ES-I3 (cell line): Measurements from ENCODE around the gene POLR2E.

ENCODE experiments used
- H3K36me3 ChIP-seq: 2 replicates; pipeline ENCODE4 v1.6.1; 2013; ENCODE audit warnings: mild to moderate bottlenecking, low read length, control low read depth, moderate library complexity; ENCODE audit not compliant: insufficient read depth
- H3K4me1 ChIP-seq: 2 replicates; pipeline ENCODE4 v1.6.1; 2013; ENCODE audit warnings: mild to moderate bottlenecking, control low read depth, low read length; ENCODE audit not compliant: insufficient read depth
- H3K9ac ChIP-seq: 2 replicates; pipeline ENCODE4 v1.6.1; 2013; ENCODE audit warnings: low read depth, mild to moderate bottlenecking, low read length, moderate library complexity
- H3K9me3 ChIP-seq: 2 replicates; pipeline ENCODE4 v1.6.1; 2013; ENCODE audit warnings: mild to moderate bottlenecking, low read length, moderate library complexity; ENCODE audit not compliant: control insufficient read depth, insufficient read depth

The POLR2E gene

DNA sequence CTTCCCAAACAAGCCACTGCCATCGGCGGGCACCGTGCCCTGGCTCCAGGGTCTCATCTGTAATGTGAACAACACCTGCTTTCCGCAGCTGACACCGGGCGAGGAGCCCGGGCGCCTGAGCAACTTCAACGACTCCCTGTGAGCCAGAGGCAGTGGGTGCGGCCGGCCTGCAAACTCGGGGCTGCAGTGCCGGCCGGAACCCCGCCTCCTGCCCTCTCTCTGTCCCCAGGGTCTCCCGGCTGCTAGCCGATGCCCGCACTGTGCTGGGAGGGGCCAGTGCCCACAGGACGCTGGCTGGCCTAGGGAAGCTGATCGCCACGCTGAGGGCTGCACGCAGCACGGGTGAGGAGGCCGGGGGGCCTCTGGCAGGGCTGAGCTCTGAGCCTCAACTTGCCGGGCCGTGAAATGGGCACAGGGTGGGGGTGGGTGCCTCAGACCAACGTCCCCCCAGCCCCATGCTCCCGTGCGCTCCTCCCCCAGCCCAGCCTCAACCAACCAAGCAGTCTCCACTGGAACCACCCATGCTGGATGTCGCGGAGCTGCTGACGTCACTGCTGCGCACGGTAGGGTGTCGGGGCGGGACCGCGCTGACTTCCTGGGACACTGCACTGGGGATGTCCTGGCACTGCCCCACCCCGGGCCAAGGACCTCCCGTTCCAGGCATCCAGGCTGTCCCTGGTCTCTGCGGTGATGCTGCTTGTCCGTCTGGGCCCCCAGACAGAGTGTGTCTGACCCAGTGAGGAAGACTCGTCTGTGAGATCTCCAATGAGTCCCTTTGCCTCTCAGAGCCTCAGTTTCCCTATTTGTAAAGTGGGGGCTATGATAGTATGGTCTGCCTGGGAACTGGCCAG is 53.1 kb downstream of the POLR2E start:
- Histone ChIP-seq H3K9me3 (no peaks in the 10 kb centered on the region), H3K4me1 (no peaks in the 10 kb centered on the region), H3K9ac (no peak overlapping the region), H3K36me3 (no peaks in the 10 kb centered on the region)

DNA sequence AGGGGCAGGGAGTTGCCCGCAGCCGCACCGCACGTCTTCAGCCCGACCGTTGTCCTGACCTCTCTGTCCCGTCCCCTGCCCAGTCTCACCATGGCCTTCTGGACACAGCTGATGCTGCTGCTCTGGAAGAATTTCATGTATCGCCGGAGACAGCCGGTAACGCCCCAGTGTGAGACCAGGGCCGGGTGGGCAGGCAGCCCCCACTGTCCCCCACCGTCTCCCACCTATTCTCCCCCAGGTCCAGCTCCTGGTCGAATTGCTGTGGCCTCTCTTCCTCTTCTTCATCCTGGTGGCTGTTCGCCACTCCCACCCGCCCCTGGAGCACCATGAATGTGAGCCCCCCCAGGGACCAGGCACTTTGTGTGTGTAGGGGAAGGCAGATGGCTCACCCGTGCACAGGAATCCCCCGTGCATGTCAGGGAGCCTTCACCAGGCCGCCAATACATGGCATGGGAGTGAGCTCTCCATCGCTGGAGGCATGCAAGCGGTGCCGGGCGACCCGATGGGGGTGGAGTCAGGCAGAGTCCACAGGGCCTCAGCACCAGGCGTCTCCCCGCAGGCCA is 53.8 kb downstream of the POLR2E start:
- Histone ChIP-seq H3K36me3 (peaks cover under 1% of the 10 kb centered on the region; the same call in 1 of the 2 replicates), H3K9ac (peak overlapping the region; percentile 65; the same call in 1 of the 2 replicates), H3K4me1 (no peaks in the 10 kb centered on the region), H3K9me3 (no peaks in the 10 kb centered on the region)

DNA sequence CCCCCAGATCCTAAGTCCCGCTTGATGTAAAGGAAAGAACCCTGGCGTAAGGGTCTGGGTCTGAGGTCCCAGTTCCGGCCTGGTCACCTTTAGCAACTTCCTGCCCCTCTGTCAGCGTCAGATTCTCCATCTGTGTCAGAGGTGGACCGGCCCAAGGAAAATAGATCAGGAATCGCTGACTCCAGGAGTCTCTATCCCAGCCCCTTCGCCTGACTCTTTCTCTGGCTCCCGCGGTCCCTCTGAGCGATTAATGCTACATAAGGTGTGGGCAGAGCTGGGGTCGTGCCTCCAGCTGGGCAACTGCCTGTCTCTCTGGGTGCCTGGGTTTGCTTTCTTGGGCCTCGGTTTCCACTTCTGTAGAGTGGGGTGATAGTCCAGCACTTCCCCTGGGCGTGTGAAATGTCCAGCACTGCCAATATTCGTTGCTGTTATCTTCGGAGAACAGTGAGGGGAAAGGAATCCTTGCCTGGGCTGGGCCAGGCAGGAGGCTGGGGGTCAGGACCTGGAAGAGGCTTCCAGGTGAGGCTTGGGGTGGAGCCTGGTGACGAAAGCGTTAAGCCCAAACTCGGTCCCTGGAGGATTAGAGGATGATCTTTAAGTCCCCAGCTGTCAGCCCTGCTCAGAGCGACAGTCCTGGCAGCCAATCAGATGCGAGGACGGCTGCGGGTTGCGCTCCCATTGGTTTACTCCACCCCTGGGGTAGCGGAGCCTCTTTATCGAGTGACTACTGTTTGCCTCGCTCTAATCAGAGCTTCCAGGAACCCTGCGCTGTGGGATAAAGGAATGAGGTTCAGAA is 54.5 kb downstream of the POLR2E start:
- Histone ChIP-seq H3K36me3 (peaks cover 5% of the 10 kb centered on the region; the same call in 1 of the 2 replicates), H3K9ac (peak overlapping the region; percentile 65), H3K9me3 (no peaks in the 10 kb centered on the region), H3K4me1 (no peaks in the 10 kb centered on the region)

DNA sequence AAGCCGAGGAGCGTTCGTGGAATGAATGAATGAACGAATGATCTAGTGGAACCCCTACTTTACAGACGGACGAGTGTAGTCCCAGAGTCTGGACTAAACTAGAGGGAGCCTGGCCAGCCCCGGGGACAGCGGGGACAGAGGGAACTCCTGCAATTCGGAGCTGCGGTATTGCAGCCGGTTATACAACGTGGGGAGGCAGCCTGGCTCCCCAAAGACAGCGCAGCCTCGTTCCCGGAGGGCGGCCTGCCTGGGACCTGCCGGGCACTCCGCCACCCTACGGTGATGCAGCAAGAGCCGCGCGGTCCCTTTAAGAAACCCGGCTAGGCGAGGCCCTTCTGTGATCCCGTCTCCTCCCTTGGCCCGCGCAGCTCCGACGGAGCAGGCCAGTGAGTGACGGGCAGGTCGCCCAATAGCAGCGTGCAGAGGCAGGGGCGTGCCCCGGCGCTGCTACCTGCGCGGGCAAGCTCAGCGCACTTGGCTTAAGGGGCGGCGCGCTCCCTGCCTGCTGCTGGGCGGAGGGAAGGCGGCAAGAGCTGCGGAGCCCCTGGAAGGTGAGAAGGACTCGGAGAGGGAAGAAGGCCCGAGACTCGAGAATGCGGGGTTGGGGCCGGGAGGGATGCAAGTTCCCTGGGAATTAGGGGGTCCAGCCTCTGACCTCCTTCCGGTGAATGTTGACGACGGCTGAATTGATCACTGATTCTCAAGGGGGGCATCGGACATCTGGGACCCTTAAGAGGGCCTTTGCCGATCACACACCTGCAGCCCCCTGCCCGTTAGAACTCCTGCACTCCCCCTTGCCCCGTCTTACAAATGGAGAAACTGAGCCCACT is 55.3 kb downstream of the POLR2E start, which contains the start of gene ABCA7:
Gene ABCA7, plus strand, starts transcription at position 462 of the 830 bp plus-strand sequence. CDS start 1,255 bp downstream, outside the sequence.
- no peaks in the 10 kb centered on the region for H3K4me1 ChIP-seq
- peak within 1 kb of the TSS; percentile 65 for H3K9ac ChIP-seq
- peaks cover 5% of the 10 kb centered on the region; the same call in 1 of the 2 replicates for H3K36me3 ChIP-seq
- H3K9me3 ChIP-seq: no peaks in the 10 kb centered on the region

DNA sequence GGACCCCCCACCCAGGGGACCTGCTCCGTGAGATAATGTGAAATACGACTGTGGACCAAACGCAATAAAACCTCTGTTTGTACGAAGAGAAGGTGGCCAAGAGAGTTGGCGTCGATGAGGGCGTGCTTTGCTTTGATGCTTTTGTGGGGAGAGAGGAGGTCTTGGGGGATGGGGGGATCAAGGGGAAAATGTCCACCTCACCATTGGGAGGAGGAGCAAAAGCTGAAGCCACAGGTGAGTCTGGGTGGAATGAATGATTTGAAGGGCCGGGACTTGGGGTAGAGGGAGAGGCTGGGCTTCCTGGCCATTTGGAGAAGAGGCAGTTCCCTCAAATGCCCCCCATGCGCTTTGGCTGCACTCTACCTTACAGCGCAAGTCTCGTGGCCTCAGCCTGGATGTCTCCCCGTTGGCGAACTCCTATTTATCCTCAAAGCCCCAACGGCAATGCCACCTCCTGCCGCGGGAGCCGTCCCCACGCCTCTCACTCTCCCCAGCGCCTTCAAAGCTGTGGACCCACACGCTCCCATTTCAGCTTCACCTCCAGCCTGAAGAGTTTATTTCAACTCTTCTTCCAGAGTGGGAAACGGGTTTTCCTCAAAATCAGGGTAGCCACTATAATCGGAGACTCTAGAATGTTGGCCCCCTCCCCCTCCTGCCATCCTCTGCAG is 56.1 kb downstream of the POLR2E start:
- no peaks in the 10 kb centered on the region for H3K4me1 ChIP-seq
- peaks cover 5% of the 10 kb centered on the region; the same call in 1 of the 2 replicates for H3K36me3 ChIP-seq
- peak overlapping the region; percentile 28; the same call in 1 of the 2 replicates for H3K9ac ChIP-seq
- no peaks in the 10 kb centered on the region for H3K9me3 ChIP-seq

DNA sequence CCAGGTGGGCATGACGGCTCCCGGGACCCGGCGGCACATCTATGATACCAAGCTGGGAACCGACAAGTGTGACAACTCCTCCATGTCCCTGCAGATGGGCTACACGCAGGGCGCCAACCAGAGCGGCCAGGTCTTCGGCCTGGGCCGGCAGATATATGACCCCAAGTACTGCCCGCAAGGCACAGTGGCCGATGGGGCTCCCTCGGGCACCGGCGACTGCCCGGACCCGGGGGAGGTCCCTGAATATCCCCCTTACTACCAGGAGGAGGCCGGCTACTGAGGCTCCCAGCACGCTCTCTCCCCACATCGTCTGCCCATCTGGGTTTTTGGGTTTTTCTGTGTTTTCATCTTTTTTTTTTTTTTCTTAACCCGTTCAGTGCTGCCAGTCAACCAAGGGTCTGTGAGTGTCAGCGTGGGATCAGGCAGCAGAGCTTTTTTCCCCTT is 57.5 kb downstream of the POLR2E start:
- Histone ChIP-seq H3K9ac (no peak overlapping the region), H3K9me3 (no peaks in the 10 kb centered on the region), H3K4me1 (no peaks in the 10 kb centered on the region), H3K36me3 (peaks cover 10% of the 10 kb centered on the region)
